HepG2 (cell line): ENCODE results near the gene SLC5A4. TPM values are rescaled to one million over a fixed set of nuclear protein-coding genes. Genes with fewer than 3 reads are reported as not detected.

Experiments used
- AGO1 ChIP-seq: fragments of 200-400 bp; formaldehyde crosslinking; IDR thresholded peaks from 2 replicates; pipeline ENCODE4 v1.6.1; 2017; ENCODE audit warnings: mild to moderate bottlenecking, low read depth, low read length, moderate library complexity; ENCODE audit not compliant: poor library complexity, severe bottlenecking
- ATM ChIP-seq: fragments of 450-650 bp; IDR thresholded peaks from 2 replicates; pipeline ENCODE4 v1.7.1; 2017; ENCODE audit warnings: mild to moderate bottlenecking, borderline replicate concordance
- BRCA1 ChIP-seq: sonication (generic); formaldehyde crosslinking; IDR thresholded peaks from 2 replicates; pipeline ENCODE4 v1.4.0; 2020; ENCODE audit warnings: missing genetic modification reagents
- CBFB ChIP-seq: sonication (generic); formaldehyde crosslinking; IDR thresholded peaks from 2 replicates; pipeline ENCODE4 v1.4.0; 2020; ENCODE audit warnings: missing genetic modification reagents
- HCFC1 ChIP-seq: fragments of 150-350 bp; IDR thresholded peaks from 2 replicates; pipeline ENCODE4 v1.6.1; 2014; ENCODE audit warnings: low read depth, low read length
- KLF12 ChIP-seq: sonication (generic); formaldehyde crosslinking; IDR thresholded peaks from 2 replicates; pipeline ENCODE4 v1.4.0; 2020; ENCODE audit warnings: missing genetic modification reagents, borderline replicate concordance
- MIXL1 ChIP-seq: IDR thresholded peaks from 2 replicates; pipeline ENCODE4 v1.6.1; 2016
- NFRKB ChIP-seq: fragments of 450-650 bp; IDR thresholded peaks from 2 replicates; pipeline ENCODE4 v1.6.1; 2017
- NR2F6 ChIP-seq, 2 experiments: IDR thresholded peaks; 2 replicates each; pipeline ENCODE4 v1.6.1; 2016; ENCODE audit warnings: antibody characterized with exemption in 1 of 2, mild to moderate bottlenecking in 1 of 2
- ONECUT2 ChIP-seq: sonication (generic); formaldehyde crosslinking; IDR thresholded peaks from 2 replicates; pipeline ENCODE4 v1.4.0; 2020; ENCODE audit warnings: missing genetic modification reagents
- RCOR2 ChIP-seq: IDR thresholded peaks from 2 replicates; pipeline ENCODE4 v1.6.1; 2016; ENCODE audit warnings: missing biosample characterization, missing genetic modification reagents
- SPEN ChIP-seq: sonication (generic); formaldehyde crosslinking; IDR thresholded peaks from 2 replicates; pipeline ENCODE4 v1.5.1; 2020; ENCODE audit warnings: low read depth, mild to moderate bottlenecking, missing genetic modification reagents
- TGIF2 ChIP-seq: IDR thresholded peaks from 2 replicates; pipeline ENCODE4 v1.6.1; 2016; ENCODE audit warnings: control low read depth, missing compliant biosample characterization
- TRIM24 ChIP-seq: sonication (generic); formaldehyde crosslinking; IDR thresholded peaks from 2 replicates; pipeline ENCODE4 v1.8.0; 2022; ENCODE audit warnings: mild to moderate bottlenecking, missing genetic modification reagents
- ZFP41 ChIP-seq: sonication (generic); formaldehyde crosslinking; IDR thresholded peaks from 2 replicates; pipeline ENCODE4 v1.4.0; 2020; ENCODE audit warnings: mild to moderate bottlenecking, missing genetic modification reagents, borderline replicate concordance
- ZNF280B ChIP-seq: sonication (generic); formaldehyde crosslinking; IDR thresholded peaks from 2 replicates; pipeline ENCODE4 v1.5.0; 2020; ENCODE audit warnings: missing genetic modification reagents, mild to moderate bottlenecking, borderline replicate concordance
- ZNF432 ChIP-seq: sonication (generic); formaldehyde crosslinking; IDR thresholded peaks from 2 replicates; pipeline ENCODE4 v1.5.0; 2020; ENCODE audit warnings: missing genetic modification reagents, mild to moderate bottlenecking, borderline replicate concordance
- ZNF513 ChIP-seq: sonication (generic); formaldehyde crosslinking; conservative IDR thresholded peaks from 2 replicates; pipeline ENCODE4 v1.5.0; 2020; ENCODE audit warnings: missing genetic modification reagents
- ZNF703 ChIP-seq: sonication (generic); formaldehyde crosslinking; IDR thresholded peaks from 2 replicates; pipeline ENCODE4 v1.5.1; 2020; ENCODE audit warnings: missing genetic modification reagents, mild to moderate bottlenecking, moderate library complexity, borderline replicate concordance
- ZNF709 ChIP-seq: sonication (generic); formaldehyde crosslinking; IDR thresholded peaks from 2 replicates; pipeline ENCODE4 v1.5.0; 2020; ENCODE audit warnings: mild to moderate bottlenecking, missing genetic modification reagents
- ZNF891 ChIP-seq: sonication (generic); formaldehyde crosslinking; IDR thresholded peaks from 2 replicates; pipeline ENCODE4 v1.5.0; 2020; ENCODE audit warnings: mild to moderate bottlenecking, missing genetic modification reagents
- polyA plus RNA-seq, 8 experiments: library from polyadenylated mRNA; depleted of rRNA in 3 of 8; stranded (reverse) in 7 of 8; unstranded in 1 of 8; fragments of >200 nt; fragmentation: Illumina TruSeq in 4 of 8; extraction: Trizol in 4 of 8; gene quantifications; 2 replicates each; pipeline versions ENCODE4 v1.2.1 to v1.2.3, GENCODE V29; 2011 to 2016; ENCODE audit warnings: low read depth in 4 of 8, missing spikeins in 1 of 8, mixed read lengths in 1 of 8; ENCODE audit not compliant: insufficient read depth in 1 of 8
- total RNA-seq, 5 experiments: library from RNA; depleted of rRNA; stranded (reverse); fragments of >200 nt; fragmentation: Illumina TruSeq; extraction: Trizol; gene quantifications; 2 replicates each; pipeline ENCODE4 v1.2.3, GENCODE V29; 2016; ENCODE audit warnings: low read depth in 1 of 5
- TF ChIP-seq, protein P1 (sequence below): sonication (generic); formaldehyde crosslinking; IDR thresholded peaks from 2 replicates; pipeline ENCODE4 v1.8.1; 2023; ENCODE audit warnings: mild to moderate bottlenecking, moderate library complexity, missing genetic modification reagents
- TF ChIP-seq, protein P2 (sequence below): sonication (generic); formaldehyde crosslinking; IDR thresholded peaks from 2 replicates; pipeline ENCODE4 v1.8.1; 2023; ENCODE audit warnings: missing genetic modification reagents, inconsistent platforms, borderline replicate concordance
- TF ChIP-seq, protein P3 (sequence below): sonication (generic); formaldehyde crosslinking; conservative IDR thresholded peaks from 2 replicates; pipeline ENCODE4 v1.4.0; 2020; ENCODE audit warnings: mild to moderate bottlenecking, missing genetic modification reagents, moderate library complexity

The SLC5A4 gene
- total and polyA plus RNA-seq, 2 of the 13 experiments (the other 11 are each of a cell fraction or from before 2014, with no cell fraction given) = not detected

DNA sequence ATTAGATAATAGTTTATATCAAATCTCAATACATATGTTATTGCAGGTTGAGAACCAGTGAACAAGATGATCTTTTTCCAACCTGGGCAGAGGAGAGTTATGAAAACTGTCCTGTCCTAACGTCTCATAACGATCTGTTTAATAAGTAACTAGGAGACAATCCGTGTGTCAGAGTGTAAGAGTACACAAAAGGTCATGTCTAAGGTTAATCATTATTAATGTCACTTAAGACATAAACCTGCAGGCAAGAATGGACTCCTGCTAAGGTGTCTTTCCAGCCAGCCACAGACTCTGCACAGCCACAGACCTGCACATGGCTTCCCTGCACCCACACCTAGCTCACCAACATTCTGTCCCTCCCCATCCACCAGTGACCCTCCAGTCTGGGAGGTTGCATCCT, 10.1 kb downstream of the SLC5A4 start (continued):
- TF ChIP-seq ZNF432 (CRISPR knock-in tag) (no peak), TRIM24 (CRISPR knock-in tag) (no peak), NFRKB (no peak), BRCA1 (no peak), ZFP41 (no peak), ZNF703 (CRISPR knock-in tag) (no peak), RCOR2 (CRISPR knock-in tag) (no peak), ZNF891 (CRISPR knock-in tag) (no peak), ONECUT2 (CRISPR knock-in tag) (no peak), CBFB (no peak), SPEN (CRISPR knock-in tag) (no peak), NR2F6 (IDR thresholded peaks at IDR 0.05) (peak; percentile 78), NR2F6 (CRISPR knock-in tag; IDR thresholded peaks at IDR 0.05) (peak; percentile 83), TGIF2 (no peak), ZNF513 (CRISPR knock-in tag) (no peak), ZNF280B (CRISPR knock-in tag) (no peak), ZNF709 (CRISPR knock-in tag) (no peak), HCFC1 (no peak), ATM (no peak), AGO1 (no peak), MIXL1 (CRISPR knock-in tag) (peak; percentile 79), KLF12 (CRISPR knock-in tag) (no peak)
- TF ChIP-seq, protein P1, sequence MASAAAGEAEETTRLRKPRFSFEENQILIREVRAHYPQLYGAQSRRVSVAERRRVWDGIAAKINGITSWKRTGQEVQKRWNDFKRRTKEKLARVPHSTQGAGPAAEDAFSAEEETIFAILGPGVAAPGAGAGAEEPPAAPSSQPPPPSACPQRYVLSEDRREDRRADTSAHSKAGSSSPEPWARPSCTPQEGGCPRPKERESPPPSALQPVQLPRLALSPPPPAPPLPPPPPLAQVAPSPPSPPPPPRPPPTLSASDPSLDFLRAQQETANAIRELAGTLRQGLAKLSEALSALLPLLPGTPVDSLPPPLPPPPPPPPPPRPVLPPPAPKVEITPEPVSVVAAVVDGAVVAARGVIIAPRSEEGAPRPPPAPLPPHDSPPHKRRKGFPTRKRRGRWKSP (CRISPR knock-in tag) = no peak
- TF ChIP-seq, protein P2, sequence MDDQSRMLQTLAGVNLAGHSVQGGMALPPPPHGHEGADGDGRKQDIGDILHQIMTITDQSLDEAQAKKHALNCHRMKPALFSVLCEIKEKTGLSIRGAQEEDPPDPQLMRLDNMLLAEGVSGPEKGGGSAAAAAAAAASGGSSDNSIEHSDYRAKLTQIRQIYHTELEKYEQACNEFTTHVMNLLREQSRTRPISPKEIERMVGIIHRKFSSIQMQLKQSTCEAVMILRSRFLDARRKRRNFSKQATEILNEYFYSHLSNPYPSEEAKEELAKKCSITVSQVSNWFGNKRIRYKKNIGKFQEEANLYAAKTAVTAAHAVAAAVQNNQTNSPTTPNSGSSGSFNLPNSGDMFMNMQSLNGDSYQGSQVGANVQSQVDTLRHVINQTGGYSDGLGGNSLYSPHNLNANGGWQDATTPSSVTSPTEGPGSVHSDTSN (CRISPR knock-in tag) = no peak
- TF ChIP-seq, protein P3, sequence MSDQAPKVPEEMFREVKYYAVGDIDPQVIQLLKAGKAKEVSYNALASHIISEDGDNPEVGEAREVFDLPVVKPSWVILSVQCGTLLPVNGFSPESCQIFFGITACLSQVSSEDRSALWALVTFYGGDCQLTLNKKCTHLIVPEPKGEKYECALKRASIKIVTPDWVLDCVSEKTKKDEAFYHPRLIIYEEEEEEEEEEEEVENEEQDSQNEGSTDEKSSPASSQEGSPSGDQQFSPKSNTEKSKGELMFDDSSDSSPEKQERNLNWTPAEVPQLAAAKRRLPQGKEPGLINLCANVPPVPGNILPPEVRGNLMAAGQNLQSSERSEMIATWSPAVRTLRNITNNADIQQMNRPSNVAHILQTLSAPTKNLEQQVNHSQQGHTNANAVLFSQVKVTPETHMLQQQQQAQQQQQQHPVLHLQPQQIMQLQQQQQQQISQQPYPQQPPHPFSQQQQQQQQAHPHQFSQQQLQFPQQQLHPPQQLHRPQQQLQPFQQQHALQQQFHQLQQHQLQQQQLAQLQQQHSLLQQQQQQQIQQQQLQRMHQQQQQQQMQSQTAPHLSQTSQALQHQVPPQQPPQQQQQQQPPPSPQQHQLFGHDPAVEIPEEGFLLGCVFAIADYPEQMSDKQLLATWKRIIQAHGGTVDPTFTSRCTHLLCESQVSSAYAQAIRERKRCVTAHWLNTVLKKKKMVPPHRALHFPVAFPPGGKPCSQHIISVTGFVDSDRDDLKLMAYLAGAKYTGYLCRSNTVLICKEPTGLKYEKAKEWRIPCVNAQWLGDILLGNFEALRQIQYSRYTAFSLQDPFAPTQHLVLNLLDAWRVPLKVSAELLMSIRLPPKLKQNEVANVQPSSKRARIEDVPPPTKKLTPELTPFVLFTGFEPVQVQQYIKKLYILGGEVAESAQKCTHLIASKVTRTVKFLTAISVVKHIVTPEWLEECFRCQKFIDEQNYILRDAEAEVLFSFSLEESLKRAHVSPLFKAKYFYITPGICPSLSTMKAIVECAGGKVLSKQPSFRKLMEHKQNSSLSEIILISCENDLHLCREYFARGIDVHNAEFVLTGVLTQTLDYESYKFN (CRISPR knock-in tag) = peak; percentile 62
